BLaER1 treated with 17β-estradiol and CSF1 and Interleukin-3, amounts not matched to agents 10 nM and 100 nM (cell line): Measurements from ENCODE around the gene TSACC.
"Not testable (repeated sequence)": the region's sequence is repeated elsewhere in the genome, so short reads cannot be mapped to it uniquely, and the experiment has no call there.

Experiments
- H3K27ac ChIP-seq, 11 experiments: shearing (Covaris generic); formaldehyde crosslinking; 2 replicates each; pipeline ENCODE4 v1.8.1; 2022
- H3K27me3 ChIP-seq, 11 experiments: shearing (Covaris generic); formaldehyde crosslinking; 2 replicates each; pipeline ENCODE4 v1.8.1; 2022
- H3K36me3 ChIP-seq, 11 experiments: shearing (Covaris generic); formaldehyde crosslinking; 2 replicates each; pipeline ENCODE4 v1.8.1; 2022
- H3K4me1 ChIP-seq, 10 experiments: shearing (Covaris generic); formaldehyde crosslinking; 2 replicates each; pipeline ENCODE4 v1.8.1; 2022
- H3K4me2 ChIP-seq, 11 experiments: shearing (Covaris generic); formaldehyde crosslinking; 2 replicates each; pipeline ENCODE4 v1.8.1; 2022
- H3K4me3 ChIP-seq, 10 experiments: shearing (Covaris generic); formaldehyde crosslinking; 2 replicates each; pipeline ENCODE4 v1.8.1; 2022
- H3K9ac ChIP-seq, 11 experiments: shearing (Covaris generic); formaldehyde crosslinking; 2 replicates each; pipeline ENCODE4 v1.8.1; 2022
- H3K9me3 ChIP-seq, 11 experiments: shearing (Covaris generic); formaldehyde crosslinking; replicated peaks in 1 of 11; 2 replicates each; pipeline ENCODE4 v1.8.1; 2022
- H4K20me1 ChIP-seq, 11 experiments: shearing (Covaris generic); formaldehyde crosslinking; 2 replicates each; pipeline ENCODE4 v1.8.1; 2022
- Cebpa-rat ChIP-seq, 11 experiments: shearing (Covaris generic); IDR thresholded peaks; 2 replicates each; pipeline ENCODE4 v1.8.1; 2022

The TSACC gene

GRCh38 chr1:156305215-156305614 lies 33.1 kb upstream of the TSACC start:
- H3K4me2 ChIP-seq: no peak overlapping the region
- peaks cover 68 to 85% (median 76%) of the 10 kb centered on the region in 11 experiments for H3K36me3 ChIP-seq
- no peaks in the 10 kb centered on the region for H3K27me3 ChIP-seq
- peaks cover 0 to 54% (median 22%) of the 10 kb centered on the region in 11 experiments; a peak in 12 of 22 replicates for H4K20me1 ChIP-seq
- no peak for TF ChIP-seq Cebpa-rat (IDR thresholded peaks at IDR 0.05)
- H3K4me1 ChIP-seq: no peaks in the 10 kb centered on the region
- H3K27ac ChIP-seq: no peak overlapping the region
- H3K4me3 ChIP-seq: no peak overlapping the region
- no peak overlapping the region for H3K9ac ChIP-seq
- H3K9me3 ChIP-seq: no peaks in the 10 kb centered on the region

GRCh38 chr1:156308078-156308477 lies 30.2 kb upstream of the TSACC start:
- Histone ChIP-seq H3K4me1 (peaks cover 0 to 27% (median 21%) of the 10 kb centered on the region in 10 experiments; a peak in 16 of 20 replicates), H3K36me3 (peaks cover 96 to 100% (median 99%) of the 10 kb centered on the region in 11 experiments), H3K4me2 (no peak overlapping the region), H3K9ac (no peak overlapping the region), H3K27ac (no peak overlapping the region), H4K20me1 (peaks cover 0 to 78% (median 40%) of the 10 kb centered on the region in 11 experiments; a peak in 16 of 22 replicates), H3K4me3 (no peak overlapping the region), H3K9me3 (no peaks in the 10 kb centered on the region), H3K27me3 (no peaks in the 10 kb centered on the region)
- no peak for TF ChIP-seq Cebpa-rat (IDR thresholded peaks at IDR 0.05)

- peaks cover 0 to 99% (median 47%) of the 10 kb centered on the region in 11 experiments; a peak in 16 of 22 replicates for H4K20me1 ChIP-seq
- no peaks in the 10 kb centered on the region for H3K27me3 ChIP-seq
- peaks cover 99 to 100% (median 100%) of the 10 kb centered on the region in 11 experiments for H3K36me3 ChIP-seq
- TF ChIP-seq Cebpa-rat (IDR thresholded peaks at IDR 0.05): peak in 9 of 11 experiments; percentile 46 to 85 (median 76); a peak in 13 of 22 replicates
- H3K27ac ChIP-seq: peak overlapping the region in 8 of 11 experiments; percentile 8 to 61 (median 53); a peak in 14 of 22 replicates
- H3K4me1 ChIP-seq: peaks cover 0 to 29% (median 21%) of the 10 kb centered on the region in 10 experiments; a peak in 16 of 20 replicates
- H3K4me2 ChIP-seq: peak overlapping the region in 7 of 11 experiments; percentile 23 to 63 (median 36); a peak in 11 of 22 replicates
- H3K4me3 ChIP-seq: no peak overlapping the region
- H3K9ac ChIP-seq: peak overlapping the region in 2 of 11 experiments; percentile 9 to 36; a peak in 2 of 22 replicates
- no peaks in the 10 kb centered on the region for H3K9me3 ChIP-seq
Measured at GRCh38 chr1:156310962-156311361, 27.4 kb upstream of the TSACC start.

GRCh38 chr1:156316909-156317308 lies 21.4 kb upstream of the TSACC start:
- peak in 5 of 11 experiments; percentile 5 to 63 (median 53); a peak in 6 of 22 replicates for TF ChIP-seq Cebpa-rat (IDR thresholded peaks at IDR 0.05)
- Histone ChIP-seq H3K27ac (no peak overlapping the region), H3K9me3 (no peaks in the 10 kb centered on the region), H3K4me3 (no peak overlapping the region), H3K36me3 (peaks cover 99 to 100% (median 100%) of the 10 kb centered on the region in 11 experiments), H3K27me3 (no peaks in the 10 kb centered on the region), H3K9ac (no peak overlapping the region), H3K4me2 (no peak overlapping the region), H3K4me1 (peaks cover 0 to 14% (median 8%) of the 10 kb centered on the region in 10 experiments; a peak in 14 of 20 replicates), H4K20me1 (peaks cover 7 to 100% (median 74%) of the 10 kb centered on the region in 11 experiments; a peak in 20 of 22 replicates)

GRCh38 chr1:156319664-156320063 lies 18.7 kb upstream of the TSACC start:
- Histone ChIP-seq H3K4me3 (no peak overlapping the region), H4K20me1 (peaks cover 7 to 100% (median 85%) of the 10 kb centered on the region in 11 experiments; a peak in 20 of 22 replicates), H3K27me3 (no peaks in the 10 kb centered on the region), H3K27ac (no peak overlapping the region), H3K36me3 (peaks cover 98 to 100% (median 100%) of the 10 kb centered on the region in 11 experiments), H3K4me1 (no peaks in the 10 kb centered on the region; a peak in 1 of 20 replicates), H3K9me3 (no peaks in the 10 kb centered on the region), H3K4me2 (no peak overlapping the region), H3K9ac (peak overlapping the region in 1 of 11 experiments; percentile 1; a peak in 2 of 22 replicates)
- no peak for TF ChIP-seq Cebpa-rat (IDR thresholded peaks at IDR 0.05)

GRCh38 chr1:156320560-156320959 lies 17.8 kb upstream of the TSACC start:
- peaks cover 98 to 100% (median 100%) of the 10 kb centered on the region in 11 experiments for H3K36me3 ChIP-seq
- no peak for TF ChIP-seq Cebpa-rat (IDR thresholded peaks at IDR 0.05)
- no peak overlapping the region for H3K4me2 ChIP-seq

GRCh38 chr1:156323179-156323578 lies 15.1 kb upstream of the TSACC start:
- not testable (repeated sequence) for H3K4me2 ChIP-seq, H3K27me3 ChIP-seq, H3K4me1 ChIP-seq, H3K27ac ChIP-seq, H3K9ac ChIP-seq, H3K4me3 ChIP-seq, H3K9me3 ChIP-seq
- H4K20me1 ChIP-seq: peaks cover 7 to 91% (median 84%) of the 10 kb centered on the region in 11 experiments; a peak in 20 of 22 replicates
- H3K36me3 ChIP-seq: peaks cover 89 to 96% (median 90%) of the 10 kb centered on the region in 11 experiments

More at GRCh38 chr1:156320560-156320959, 17.8 kb upstream of the TSACC start:
- Histone ChIP-seq H3K27ac (no peak overlapping the region), H3K4me1 (no peaks in the 10 kb centered on the region), H3K9me3 (no peaks in the 10 kb centered on the region), H3K9ac (no peak overlapping the region), H4K20me1 (peaks cover 7 to 100% (median 89%) of the 10 kb centered on the region in 11 experiments; a peak in 20 of 22 replicates), H3K4me3 (no peak overlapping the region), H3K27me3 (no peaks in the 10 kb centered on the region)

- Histone ChIP-seq H3K27ac (no peak overlapping the region), H4K20me1 (peaks cover 26 to 62% (median 58%) of the 10 kb centered on the region in 11 experiments; a peak in 21 of 22 replicates), H3K36me3 (peaks cover 46 to 61% (median 55%) of the 10 kb centered on the region in 11 experiments), H3K9ac (peak overlapping the region; percentile 82 to 93 (median 88); a peak in 21 of 22 replicates), H3K4me1 (peaks cover 18 to 26% (median 24%) of the 10 kb centered on the region in 10 experiments), H3K9me3 (no peaks in the 10 kb centered on the region), H3K4me2 (peak overlapping the region; percentile 89 to 98 (median 95)), H3K4me3 (peak overlapping the region; percentile 68 to 98 (median 89)), H3K27me3 (no peaks in the 10 kb centered on the region)
- no peak for TF ChIP-seq Cebpa-rat (IDR thresholded peaks at IDR 0.05)
Measured at GRCh38 chr1:156336242-156336641, 2.1 kb upstream of the TSACC start.

- Histone ChIP-seq H3K4me1 (peaks cover 18 to 26% (median 24%) of the 10 kb centered on the region in 10 experiments), H3K4me2 (peak overlapping the region; percentile 89 to 98 (median 95)), H3K36me3 (peaks cover 36 to 51% (median 45%) of the 10 kb centered on the region in 11 experiments), H3K27ac (peak overlapping the region; percentile 13 to 92 (median 83); a peak in 21 of 22 replicates), H3K27me3 (no peaks in the 10 kb centered on the region), H3K4me3 (peak overlapping the region; percentile 68 to 98 (median 89)), H3K9ac (peak overlapping the region; percentile 82 to 93 (median 88)), H4K20me1 (peaks cover 26 to 51% (median 49%) of the 10 kb centered on the region in 11 experiments; a peak in 21 of 22 replicates), H3K9me3 (no peaks in the 10 kb centered on the region)
- no peak for TF ChIP-seq Cebpa-rat (IDR thresholded peaks at IDR 0.05)
Measured at GRCh38 chr1:156337052-156337887, 1.1 kb upstream of the TSACC start.
